ENCODE measurements around the gene RTL9. TPM values are rescaled to one million over a fixed set of nuclear protein-coding genes. Genes with fewer than 3 reads are reported as not detected.
"Not testable (repeated sequence)": the region's sequence is repeated elsewhere in the genome, so short reads cannot be mapped to it uniquely, and the experiment has no call there.

The RTL9 gene
- total and polyA plus RNA-seq, 2 experiments from 2014 or later: 0.20 to 0.97 TPM

DNA sequence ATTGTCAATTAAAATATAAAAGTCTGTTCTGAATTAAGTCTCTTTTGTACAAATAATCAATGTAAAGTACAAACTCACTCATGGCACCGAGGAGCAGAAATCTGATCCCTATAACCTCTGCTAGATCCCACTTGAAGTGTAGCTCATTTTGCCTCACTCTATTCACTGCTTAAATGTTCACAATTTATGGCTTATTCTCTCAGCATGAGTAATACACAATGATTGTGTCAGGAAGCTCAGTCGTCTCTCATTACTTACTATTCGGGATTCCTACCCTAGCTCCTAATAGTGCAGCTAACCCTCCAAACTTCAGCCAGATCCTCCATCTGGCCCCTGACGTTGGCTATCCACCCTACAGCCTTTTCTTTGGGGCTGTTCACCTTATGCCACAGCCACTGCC is 36.0 kb upstream of the RTL9 start:
- Histone ChIP-seq H3K79me2 (ENCODE audit: insufficient read depth) (peaks cover 1% of the 10 kb centered on the region), H3K9ac (no peak overlapping the region), H3K27ac (0 out of 2 replicates have a peak overlapping the region, but pooled peaks have one; percentile 18), H3K27me3 (replicated peaks; ENCODE audit: insufficient read depth) (no peaks in the 10 kb centered on the region), H3K4me2 (ENCODE audit: unreplicated experiment) (no peak overlapping the region), H3K36me3 (ENCODE audit: low read depth) (no peaks in the 10 kb centered on the region), H2AFZ (peak overlapping the region; percentile 73), H3F3A (ENCODE audit: insufficient read depth) (0 out of 2 replicates have a peak, but pooled peaks cover 10% of the 10 kb centered on the region), H4K20me1 (ENCODE audit: insufficient read depth) (no peaks in the 10 kb centered on the region), H3K4me1 (ENCODE audit: insufficient read depth) (peaks cover 11% of the 10 kb centered on the region; the same call in 1 of the 2 replicates), H3K9me2 (ENCODE audit: insufficient read depth) (no peaks in the 10 kb centered on the region), H3K9me3 (ENCODE audit: low read depth) (no peaks in the 10 kb centered on the region), H3K4me3 (0 out of 2 replicates have a peak overlapping the region, but pooled peaks have one; percentile 29)
- peak; percentile 56 for DNase-seq
- TF ChIP-seq EZH2 (IDR thresholded peaks at IDR 0.05; ENCODE audit: insufficient read depth, poor library complexity, severe bottlenecking) (no peak), EZH2phosphoT487 (IDR thresholded peaks at IDR 0.05; ENCODE audit: insufficient read depth, low read depth) (no peak)
- in situ Hi-C loops (cut with MboI): loop anchor here (10.0 kb wide), 1 partner anchor 158 kb away; no protein-coding TSS in a partner anchor
- 1 to 2% methylated on average over 4 of the region's 4 CpGs for WGBS, 2 experiments (ENCODE audit: low coverage in 1 of 2, low lambda C conversion rate in 2 of 2, missing lambda C conversion rate in 2 of 2)

DNA sequence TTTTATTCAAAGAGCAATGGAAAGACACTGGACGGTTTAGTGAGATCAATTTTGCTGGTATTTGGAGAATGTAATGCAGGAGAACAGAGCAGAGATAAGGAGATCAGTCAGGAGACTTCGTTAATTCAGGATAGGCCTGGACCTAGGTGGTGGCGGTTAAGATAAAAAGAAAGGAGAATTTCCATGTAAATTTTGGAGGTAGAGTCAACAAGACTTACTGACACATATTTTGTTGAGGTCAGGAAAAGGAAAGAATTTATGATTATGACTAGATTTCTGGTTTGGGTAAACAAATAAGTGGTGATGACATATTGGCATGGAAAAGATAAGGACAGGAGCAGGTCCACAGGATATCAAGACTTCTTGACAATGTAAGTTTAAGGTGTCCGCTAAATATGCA is 31.9 kb upstream of the RTL9 start:
- Histone ChIP-seq H3K9me3 (ENCODE audit: low read depth) (no peaks in the 10 kb centered on the region), H4K20me1 (ENCODE audit: insufficient read depth) (no peaks in the 10 kb centered on the region), H3K4me3 (no peak overlapping the region), H3K79me2 (ENCODE audit: insufficient read depth) (no peaks in the 10 kb centered on the region), H2AFZ (no peak overlapping the region), H3K27me3 (replicated peaks; ENCODE audit: insufficient read depth) (no peaks in the 10 kb centered on the region), H3K9ac (no peak overlapping the region), H3F3A (ENCODE audit: insufficient read depth) (0 out of 2 replicates have a peak, but pooled peaks cover 10% of the 10 kb centered on the region), H3K4me1 (ENCODE audit: insufficient read depth) (peaks cover 7% of the 10 kb centered on the region; the same call in 1 of the 2 replicates), H3K4me2 (ENCODE audit: unreplicated experiment) (no peak overlapping the region), H3K27ac (no peak overlapping the region), H3K36me3 (ENCODE audit: low read depth) (no peaks in the 10 kb centered on the region), H3K9me2 (ENCODE audit: insufficient read depth) (no peaks in the 10 kb centered on the region)
- no peak for DNase-seq
- WGBS, 2 experiments (ENCODE audit: low coverage in 1 of 2, low lambda C conversion rate in 2 of 2, missing lambda C conversion rate in 2 of 2): 92 to 93% methylated on average over 4 of the region's 4 CpGs
- in situ Hi-C loops (cut with MboI): loop anchor here (10.0 kb wide), 1 partner anchor 162 kb away; no protein-coding TSS in a partner anchor
- TF ChIP-seq EZH2phosphoT487 (IDR thresholded peaks at IDR 0.05; ENCODE audit: insufficient read depth, low read depth) (no peak), EZH2 (IDR thresholded peaks at IDR 0.05; ENCODE audit: insufficient read depth, poor library complexity, severe bottlenecking) (no peak)

- Histone ChIP-seq H4K20me1 (ENCODE audit: insufficient read depth) (no peaks in the 10 kb centered on the region), H3K27ac (no peak overlapping the region), H3K9me2 (ENCODE audit: insufficient read depth) (no peaks in the 10 kb centered on the region), H3K27me3 (replicated peaks; ENCODE audit: insufficient read depth) (no peaks in the 10 kb centered on the region), H3K36me3 (ENCODE audit: low read depth) (no peaks in the 10 kb centered on the region), H3K9me3 (ENCODE audit: low read depth) (no peaks in the 10 kb centered on the region), H3K4me3 (no peak overlapping the region), H3K4me1 (ENCODE audit: insufficient read depth) (peaks cover 6% of the 10 kb centered on the region; the same call in 1 of the 2 replicates), H3K79me2 (ENCODE audit: insufficient read depth) (no peaks in the 10 kb centered on the region), H3F3A (ENCODE audit: insufficient read depth) (0 out of 2 replicates have a peak, but pooled peaks cover 10% of the 10 kb centered on the region), H3K9ac (no peak overlapping the region), H2AFZ (no peak overlapping the region), H3K4me2 (ENCODE audit: unreplicated experiment) (no peak overlapping the region)
- in situ Hi-C loops (cut with MboI): loop anchor here (10.0 kb wide), 1 partner anchor 163 kb away; no protein-coding TSS in a partner anchor
- TF ChIP-seq EZH2phosphoT487 (IDR thresholded peaks at IDR 0.05; ENCODE audit: insufficient read depth, low read depth) (no peak), EZH2 (IDR thresholded peaks at IDR 0.05; ENCODE audit: insufficient read depth, poor library complexity, severe bottlenecking) (no peak)
- DNase-seq: no peak
- WGBS, 2 experiments (ENCODE audit: low coverage in 1 of 2, low lambda C conversion rate in 2 of 2, missing lambda C conversion rate in 2 of 2): 88 to 92% methylated on average over 1 of the region's 1 CpG
These were observed 31.3 kb upstream of the RTL9 start for GRCh38 chrX:110327336-110327735.

DNA sequence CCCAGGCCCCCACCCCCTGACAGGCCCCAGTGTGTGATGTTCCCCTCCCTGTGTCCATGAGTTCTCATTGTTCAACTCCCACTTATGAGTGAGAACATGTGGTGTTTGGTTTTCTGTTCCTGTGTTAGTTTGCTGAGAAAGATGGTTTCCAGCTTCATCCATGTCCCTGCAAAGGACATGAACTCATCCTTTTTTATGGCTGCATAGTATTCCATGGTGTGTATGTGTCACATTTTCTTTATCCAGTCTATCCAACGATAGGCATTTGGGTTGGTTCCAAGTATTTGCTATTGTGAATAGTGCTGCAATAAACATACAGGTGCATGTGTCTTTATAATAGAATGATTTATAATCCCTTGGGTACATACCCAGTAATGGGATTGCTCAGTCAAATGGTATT is 30.0 kb upstream of the RTL9 start:
- not testable (repeated sequence) for H3K9me3 ChIP-seq (ENCODE audit: low read depth); H3K4me1 ChIP-seq (ENCODE audit: insufficient read depth); H3K4me2 ChIP-seq (ENCODE audit: unreplicated experiment); H3K27me3 ChIP-seq (replicated peaks; ENCODE audit: insufficient read depth); H3K9me2 ChIP-seq (ENCODE audit: insufficient read depth); H3K79me2 ChIP-seq (ENCODE audit: insufficient read depth); H4K20me1 ChIP-seq (ENCODE audit: insufficient read depth); H3K27ac ChIP-seq; DNase-seq; H3K4me3 ChIP-seq; H3K36me3 ChIP-seq (ENCODE audit: low read depth); H3F3A ChIP-seq (ENCODE audit: insufficient read depth); H2AFZ ChIP-seq; H3K9ac ChIP-seq
- in situ Hi-C loops (cut with MboI): loop anchor here (10.0 kb wide), 1 partner anchor 164 kb away; no protein-coding TSS in a partner anchor
- 82 to 100% methylated on average over 1 of the region's 1 CpG for WGBS, 2 experiments (ENCODE audit: low coverage in 1 of 2, low lambda C conversion rate in 2 of 2, missing lambda C conversion rate in 2 of 2)

Data from GM23248 (cell line).